GM12878 (cell line): ENCODE data around the gene ADCYAP1. TPM values are rescaled to one million over a fixed set of nuclear protein-coding genes. Genes with fewer than 3 reads are reported as not detected.

Experiments used
- ATAC-seq: fragments of 200-7000 bp; cut with Tn5 transposase; 3 replicates; pipeline ENCODE4 v1.9.1; 2020; ENCODE audit warnings: mild to moderate bottlenecking, moderate library complexity
- BruUV-seq: library from RNA; stranded (reverse); fragments of 400-500 nt; replicated peaks from 2 replicates; lab custom pipeline; 2021; lab: Mats Ljungman, UMichigan
- CTCF ChIA-PET: fragments of 300-600 bp; sonication (Branson Sonifier 250); formaldehyde crosslinking; extraction: SDS; loops from one replicate; lab custom pipeline; 2021; ENCODE audit warnings: inconsistent platforms; lab: Yijun Ruan, JAX
- POLR2A ChIA-PET: fragments of 350-600 bp; formaldehyde crosslinking; extraction: SDS; loops from one replicate; lab custom pipeline; 2021; ENCODE audit warnings: inconsistent platforms; lab: Charles Lee
- RAD21 ChIA-PET: fragments of 300-600 bp; sonication (Branson Sonifier 250); formaldehyde crosslinking; loops from one replicate; lab custom pipeline; 2023; ENCODE audit warnings: antibody characterized with exemption; ENCODE audit not compliant: unreplicated experiment; lab: Charles Lee
- SMC1A ChIA-PET: fragments of 300-600 bp; sonication (Branson Sonifier 250); formaldehyde crosslinking; loops from one replicate; lab custom pipeline; 2023; ENCODE audit not compliant: unreplicated experiment, uncharacterized antibody; lab: Charles Lee
- DNase-seq: peaks from one replicate; pipeline ENCODE4 v3.0.0-alpha.2; 2011; ENCODE audit warnings: low read depth, low spot score
- FAIRE-seq: peaks from 3 replicates; lab custom pipeline; 2011; peaks lifted over from hg19 to GRCh38; lab: Jason Lieb, UNC
- H2AFZ ChIP-seq: 2 replicates; pipeline ENCODE4 v1.6.0; 2011; ENCODE audit warnings: low read depth, low read length, control low read depth; ENCODE audit not compliant: control insufficient read depth
- H3K27ac ChIP-seq: 2 replicates; pipeline ENCODE4 v1.5.1; 2011; ENCODE audit warnings: control low read depth; ENCODE audit not compliant: control insufficient read depth, insufficient read depth
- H3K27me3 ChIP-seq, 2 experiments: replicated peaks in 1 of 2; 2 replicates each; pipeline versions ENCODE4 v1.6.0 to v1.6.1; 2011; ENCODE audit warnings: low read length in 1 of 2; ENCODE audit not compliant: control insufficient read depth in 2 of 2, insufficient read depth in 2 of 2
- H3K36me3 ChIP-seq, 2 experiments: 2 replicates each; pipeline ENCODE4 v1.5.1; 2011; ENCODE audit warnings: low read length in 1 of 2; ENCODE audit not compliant: control insufficient read depth in 2 of 2, insufficient read depth in 2 of 2
- H3K4me1 ChIP-seq: 2 replicates; pipeline ENCODE4 v1.6.1; 2011; ENCODE audit warnings: mild to moderate bottlenecking, low read length, moderate library complexity, mixed read lengths; ENCODE audit not compliant: control insufficient read depth, insufficient read depth
- H3K4me2 ChIP-seq: 2 replicates; pipeline ENCODE4 v1.6.0; 2011; ENCODE audit warnings: control low read depth; ENCODE audit not compliant: control insufficient read depth, insufficient read depth
- H3K4me3 ChIP-seq: fragments of 200-600 bp; sonication (generic); 2 replicates; pipeline ENCODE4 v1.5.1; 2016
- H3K79me2 ChIP-seq: 2 replicates; pipeline ENCODE4 v1.6.0; 2011; ENCODE audit warnings: low read length; ENCODE audit not compliant: control insufficient read depth, insufficient read depth
- H3K9ac ChIP-seq: 2 replicates; pipeline ENCODE4 v1.8.0; 2011; ENCODE audit warnings: low read length, control low read depth, mixed read lengths; ENCODE audit not compliant: control insufficient read depth, insufficient read depth
- H3K9me3 ChIP-seq: replicated peaks from 3 replicates; pipeline ENCODE4 v1.5.1; 2011; ENCODE audit warnings: mild to moderate bottlenecking, low read length; ENCODE audit not compliant: control insufficient read depth, insufficient read depth
- H4K20me1 ChIP-seq: 2 replicates; pipeline ENCODE4 v1.6.0; 2011; ENCODE audit not compliant: control insufficient read depth, insufficient read depth
- BCL11A ChIP-seq: IDR thresholded peaks from 2 replicates; pipeline ENCODE4 v1.6.1; 2011; ENCODE audit warnings: low read depth, low read length
- BCLAF1 ChIP-seq: fragments of 450-650 bp; IDR thresholded peaks from 2 replicates; pipeline ENCODE4 v1.6.1; 2017; ENCODE audit warnings: antibody characterized with exemption, mild to moderate bottlenecking, moderate library complexity
- CBX5 ChIP-seq: sonication (generic); IDR thresholded peaks from 2 replicates; pipeline ENCODE4 v1.6.1; 2016; ENCODE audit warnings: low read depth, moderate library complexity, mild to moderate bottlenecking, inconsistent platforms
- CTCF ChIP-seq, 3 experiments: IDR thresholded peaks in 2 of 3; conservative IDR thresholded peaks in 1 of 3; 2 replicates each; pipeline ENCODE4 v1.5.1; 2011; ENCODE audit warnings: low read depth in 3 of 3, low read length in 3 of 3, mild to moderate bottlenecking in 3 of 3, control low read depth in 2 of 3, moderate library complexity in 2 of 3, inconsistent platforms in 1 of 3, mixed read lengths in 1 of 3; ENCODE audit not compliant: control insufficient read depth in 2 of 3, insufficient read depth in 1 of 3; ENCODE audit errors: extremely low read depth in 1 of 3
- EP300 ChIP-seq, 2 experiments: fragments of 150-350 bp in 1 of 2; IDR thresholded peaks; 2 replicates each; pipeline ENCODE4 v1.6.1; 2011 to 2012; ENCODE audit warnings: low read depth in 2 of 2, low read length in 2 of 2, borderline replicate concordance in 1 of 2, improper control_type of control experiment in 1 of 2, inconsistent platforms in 1 of 2; ENCODE audit not compliant: control insufficient read depth in 1 of 2
- ETV6 ChIP-seq, 2 experiments: fragments of 450-650 bp in 1 of 2; IDR thresholded peaks in 1 of 2; conservative IDR thresholded peaks in 1 of 2; 2 replicates each; pipeline ENCODE4 v1.6.1; 2014; ENCODE audit warnings: antibody characterized with exemption in 1 of 2, borderline replicate concordance in 1 of 2, low read depth in 1 of 2, mild to moderate bottlenecking in 1 of 2, moderate library complexity in 1 of 2
- GABPA ChIP-seq: IDR thresholded peaks from 2 replicates; pipeline ENCODE4 v1.6.1; 2014; ENCODE audit warnings: antibody characterized with exemption, low read depth, mild to moderate bottlenecking, inconsistent platforms
- NRF1 ChIP-seq: conservative IDR thresholded peaks from 2 replicates; pipeline ENCODE4 v1.6.1; 2011; ENCODE audit warnings: mild to moderate bottlenecking, low read depth, low read length, improper control_type of control experiment
- POU2F2 ChIP-seq: IDR thresholded peaks from 3 replicates; pipeline ENCODE4 v1.6.1; 2011; ENCODE audit warnings: low read depth, mild to moderate bottlenecking, low read length, borderline replicate concordance
- RCOR1 ChIP-seq: conservative IDR thresholded peaks from 2 replicates; pipeline ENCODE4 v1.6.1; 2012; ENCODE audit warnings: low read depth, low read length, improper control_type of control experiment
- ZBED1 ChIP-seq: IDR thresholded peaks from 2 replicates; pipeline ENCODE4 v1.6.1; 2016; ENCODE audit warnings: borderline replicate concordance
- ZSCAN29 ChIP-seq: fragments of 450-650 bp; IDR thresholded peaks from 2 replicates; pipeline ENCODE4 v1.6.1; 2017; ENCODE audit warnings: mild to moderate bottlenecking, moderate library complexity
- WGBS: methylation state at CpG from one replicate; pipeline ENCODE4 v1.1.6; 2016; ENCODE audit warnings: low lambda C conversion rate; ENCODE audit not compliant: insufficient replicate concordance, insufficient coverage; ENCODE audit errors: missing lambda C conversion rate; 5-methylcytosine and 5-hydroxymethylcytosine counted together
- in situ Hi-C: fragments of 300-500 bp; cut with MboI; formaldehyde crosslinking; loops from 9 replicates; pipeline ENCODE4 v1.14.3; 2018; ENCODE audit warnings: mixed read lengths
- intact Hi-C: fragments of 100-400 bp; cut with micrococcal nuclease; formaldehyde crosslinking; loops from one replicate; pipeline ENCODE4 v1.14.2; 2022; ENCODE audit not compliant: unreplicated experiment
- polyA plus RNA-seq, 11 experiments: library from polyadenylated mRNA; depleted of rRNA in 4 of 11; unstranded in 6 of 11; stranded (reverse) in 5 of 11; fragments of >200 nt; fragmentation: Nextera tagmentation in 4 of 11; fragmentation: Illumina TruSeq in 1 of 11; extraction: Ambion mirVana in 4 of 11; extraction: Trizol in 1 of 11; gene quantifications; 1 replicate in 1 of 11; 2 replicates in 10 of 11; pipeline versions ENCODE4 v1.2.1 to v1.2.3, GENCODE V29; 2011 to 2016; ENCODE audit warnings: inconsistent platforms in 2 of 11, missing spikeins in 2 of 11, low read depth in 1 of 11
- total RNA-seq, 4 experiments: library from RNA; depleted of rRNA in 3 of 4; stranded (reverse); fragments of >200 nt in 3 of 4; fragmentation: Illumina TruSeq in 1 of 4; extraction: Trizol in 1 of 4; gene quantifications; 2 replicates each; pipeline versions ENCODE4 v1.2.1 to v1.2.3, GENCODE V29; 2013 to 2021
- TF ChIP-seq, protein P1 (sequence below): IDR thresholded peaks from 2 replicates; pipeline ENCODE4 v1.6.1; 2011; ENCODE audit warnings: low read depth, mild to moderate bottlenecking, low read length, moderate library complexity, borderline replicate concordance; ENCODE audit errors: extremely low read depth

The ADCYAP1 gene
- total and polyA plus RNA-seq, 10 of the 15 experiments (the other 5 are each of a cell fraction or from before 2014, with no cell fraction given), result 0.02 TPM; not detected in 9

DNA sequence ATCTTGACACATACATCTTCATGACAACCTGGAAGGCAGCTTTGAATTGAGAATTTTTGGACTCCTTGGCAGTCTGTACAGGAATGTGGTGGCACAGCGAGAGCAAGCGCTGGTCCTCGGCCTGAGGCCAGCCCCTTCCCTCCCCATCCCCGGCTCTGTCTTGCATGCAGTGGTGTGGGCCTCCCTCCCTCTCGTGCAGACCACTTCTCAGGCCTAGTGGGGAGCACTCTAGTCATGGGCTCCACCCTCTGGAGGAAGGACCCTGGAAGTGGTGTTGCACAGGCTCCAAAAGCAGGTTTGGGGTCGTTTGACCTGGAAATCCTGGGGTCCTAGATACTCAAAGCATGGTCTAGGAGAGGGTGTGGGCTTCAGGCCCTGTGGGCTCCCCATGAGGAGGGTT is 32.3 kb downstream of the ADCYAP1 start (continued):
- TF ChIP-seq ZSCAN29, result no peak
- no peak for TF ChIP-seq BCLAF1
- TF ChIP-seq BCL11A, result no peak
- TF ChIP-seq EP300 (IDR thresholded peaks at IDR 0.05; ENCODE audit: borderline replicate concordance in 1 of 2, control insufficient read depth in 1 of 2, low read depth in 2 of 2, low read length in 2 of 2), result no peak
- no peak for TF ChIP-seq POU2F2
- TF ChIP-seq CBX5, result no peak
- no peak for TF ChIP-seq ZBED1
- no peak for TF ChIP-seq ETV6 (conservative IDR thresholded peaks at IDR 0.05 in 1 of 2, IDR thresholded peaks at IDR 0.05 in 1 of 2; ENCODE audit: borderline replicate concordance in 1 of 2, low read depth in 1 of 2)

- H3K9me3 ChIP-seq, result no peaks in the 10 kb centered on the region
- RAD21 ChIA-PET, result no interaction called here
- H3K27ac ChIP-seq, result no peak overlapping the region
- ATAC-seq (no peak), DNase-seq (no peak), FAIRE-seq (no peak)
- H3K9ac ChIP-seq, result no peak overlapping the region
- SMC1A ChIA-PET, result no interaction called here
- in situ Hi-C loops, result no loop called here
- no peak overlapping the region for H3K4me3 ChIP-seq
- no peaks in the 10 kb centered on the region for H3K36me3 ChIP-seq
- no peaks in the 10 kb centered on the region for H3K79me2 ChIP-seq
- POLR2A ChIA-PET, result no interaction called here
- no peaks in the 10 kb centered on the region for H4K20me1 ChIP-seq
- no TSS peak for BruUV-seq
- H3K4me2 ChIP-seq, result no peak overlapping the region
- intact Hi-C loops, result no loop called here
- 2% methylated on average over 4 of the region's 4 CpGs for WGBS
- H3K27me3 ChIP-seq, result no peaks in the 10 kb centered on the region; a peak in 1 of 4 replicates
- CTCF ChIA-PET, result no interaction called here
- no peak overlapping the region for H2AFZ ChIP-seq
- no peaks in the 10 kb centered on the region for H3K4me1 ChIP-seq
- TF ChIP-seq, protein P1, sequence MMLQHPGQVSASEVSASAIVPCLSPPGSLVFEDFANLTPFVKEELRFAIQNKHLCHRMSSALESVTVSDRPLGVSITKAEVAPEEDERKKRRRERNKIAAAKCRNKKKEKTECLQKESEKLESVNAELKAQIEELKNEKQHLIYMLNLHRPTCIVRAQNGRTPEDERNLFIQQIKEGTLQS, result no peak
- TF ChIP-seq BCLAF1, result no peak
- TF ChIP-seq ETV6 (conservative IDR thresholded peaks at IDR 0.05 in 1 of 2, IDR thresholded peaks at IDR 0.05 in 1 of 2; ENCODE audit: borderline replicate concordance in 1 of 2, low read depth in 1 of 2), result no peak
- TF ChIP-seq CTCF (IDR thresholded peaks at IDR 0.05 in 2 of 3, conservative IDR thresholded peaks at IDR 0.05 in 1 of 3; ENCODE audit: control insufficient read depth in 2 of 3, extremely low read depth in 1 of 3, insufficient read depth in 1 of 3, low read depth in 3 of 3, low read length in 3 of 3), result no peak
- no peak for TF ChIP-seq NRF1
- TF ChIP-seq GABPA, result no peak
- TF ChIP-seq ZSCAN29, result no peak
- TF ChIP-seq RCOR1, result no peak
- no peak for TF ChIP-seq ZBED1
These were observed 34.5 kb downstream of the ADCYAP1 start for GRCh38 chr18:939166-939565.
